ENCODE measurements around the gene SLC39A10. TPM values are rescaled to one million over a fixed set of nuclear protein-coding genes. Genes with fewer than 3 reads are reported as not detected.

Gene SLC39A10
- total RNA-seq, 3 donors from 2014 or later: 16.3 to 31.5 (median 25.8) TPM

DNA sequence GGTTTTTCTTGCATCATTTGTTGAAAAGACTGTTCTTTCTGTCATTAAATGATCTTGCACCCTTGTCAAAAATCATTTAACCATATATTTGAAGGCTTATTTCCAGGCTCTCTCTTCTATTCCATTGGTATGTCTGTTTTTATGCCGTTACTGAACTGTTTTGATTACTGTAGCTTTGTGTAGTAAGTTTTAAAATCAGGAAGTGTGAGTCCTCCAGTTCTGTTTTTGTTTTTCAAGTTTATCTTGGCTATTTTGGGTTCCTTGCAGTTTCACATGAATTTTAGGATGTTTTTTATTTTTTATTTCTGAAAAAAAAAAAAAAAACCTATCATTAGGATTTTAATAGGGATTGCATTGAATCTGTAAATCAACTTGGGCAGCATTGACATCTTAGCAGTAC, 39.0 kb downstream of the SLC39A10 start:
- DNase-seq (ENCODE audit: low spot score in 2 of 2): no peak
- Histone ChIP-seq H3K36me3 (no peaks in the 10 kb centered on the region), H3K27me3 (no peaks in the 10 kb centered on the region), H3K9me3 (peaks cover 7 to 21% of the 10 kb centered on the region in 2 donors), H3K4me1 (no peaks in the 10 kb centered on the region), H3K4me3 (no peak overlapping the region), H3K27ac (no peak overlapping the region)
- intact Hi-C loops (cut with DNase I; ENCODE audit: low total_unique reads): no loop called here
- TF ChIP-seq, protein P1, sequence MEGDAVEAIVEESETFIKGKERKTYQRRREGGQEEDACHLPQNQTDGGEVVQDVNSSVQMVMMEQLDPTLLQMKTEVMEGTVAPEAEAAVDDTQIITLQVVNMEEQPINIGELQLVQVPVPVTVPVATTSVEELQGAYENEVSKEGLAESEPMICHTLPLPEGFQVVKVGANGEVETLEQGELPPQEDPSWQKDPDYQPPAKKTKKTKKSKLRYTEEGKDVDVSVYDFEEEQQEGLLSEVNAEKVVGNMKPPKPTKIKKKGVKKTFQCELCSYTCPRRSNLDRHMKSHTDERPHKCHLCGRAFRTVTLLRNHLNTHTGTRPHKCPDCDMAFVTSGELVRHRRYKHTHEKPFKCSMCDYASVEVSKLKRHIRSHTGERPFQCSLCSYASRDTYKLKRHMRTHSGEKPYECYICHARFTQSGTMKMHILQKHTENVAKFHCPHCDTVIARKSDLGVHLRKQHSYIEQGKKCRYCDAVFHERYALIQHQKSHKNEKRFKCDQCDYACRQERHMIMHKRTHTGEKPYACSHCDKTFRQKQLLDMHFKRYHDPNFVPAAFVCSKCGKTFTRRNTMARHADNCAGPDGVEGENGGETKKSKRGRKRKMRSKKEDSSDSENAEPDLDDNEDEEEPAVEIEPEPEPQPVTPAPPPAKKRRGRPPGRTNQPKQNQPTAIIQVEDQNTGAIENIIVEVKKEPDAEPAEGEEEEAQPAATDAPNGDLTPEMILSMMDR (IDR thresholded peaks at IDR 0.05): no peak
- no peak for TF ChIP-seq POLR2A (IDR thresholded peaks at IDR 0.05)
- TF ChIP-seq POLR2AphosphoS5 (IDR thresholded peaks at IDR 0.05): no peak

GRCh38 chr2:195697681-195698220, 40.7 kb downstream of the SLC39A10 start:
- no peaks in the 10 kb centered on the region for H3K36me3 ChIP-seq
- H3K9me3 ChIP-seq: peaks cover 8 to 16% of the 10 kb centered on the region in 2 donors
- intact Hi-C loops (cut with DNase I; ENCODE audit: low total_unique reads): no loop called here
- DNase-seq (ENCODE audit: low spot score in 2 of 2): no peak
- H3K27me3 ChIP-seq: no peaks in the 10 kb centered on the region
- no peaks in the 10 kb centered on the region for H3K4me1 ChIP-seq
- no peak overlapping the region for H3K27ac ChIP-seq
- no peak for TF ChIP-seq POLR2A (IDR thresholded peaks at IDR 0.05)
- no peak overlapping the region for H3K4me3 ChIP-seq

GRCh38 chr2:195700480-195700879, 43.5 kb downstream of the SLC39A10 start:
- Histone ChIP-seq H3K9me3 (peaks cover 8 to 16% of the 10 kb centered on the region in 2 donors), H3K27ac (no peak overlapping the region), H3K4me1 (no peaks in the 10 kb centered on the region), H3K36me3 (no peaks in the 10 kb centered on the region), H3K27me3 (no peaks in the 10 kb centered on the region), H3K4me3 (no peak overlapping the region)
- TF ChIP-seq, protein P1 (IDR thresholded peaks at IDR 0.05): no peak
- TF ChIP-seq POLR2AphosphoS5 (IDR thresholded peaks at IDR 0.05) (no peak), POLR2A (IDR thresholded peaks at IDR 0.05) (no peak)
- no peak for DNase-seq (ENCODE audit: low spot score in 2 of 2)
- intact Hi-C loops (cut with DNase I; ENCODE audit: low total_unique reads): no loop called here

GRCh38 chr2:195706161-195706900, 49.3 kb downstream of the SLC39A10 start:
- Histone ChIP-seq H3K4me1 (no peaks in the 10 kb centered on the region), H3K36me3 (peaks cover 7% of the 10 kb centered on the region), H3K27ac (no peak overlapping the region), H3K4me3 (no peak overlapping the region), H3K9me3 (no peaks in the 10 kb centered on the region), H3K27me3 (no peaks in the 10 kb centered on the region)
- TF ChIP-seq, protein P1 (IDR thresholded peaks at IDR 0.05): no peak
- TF ChIP-seq POLR2AphosphoS5 (IDR thresholded peaks at IDR 0.05) (no peak), POLR2A (IDR thresholded peaks at IDR 0.05) (no peak)
- no peak for DNase-seq (ENCODE audit: low spot score in 2 of 2)
- intact Hi-C loops (cut with DNase I; ENCODE audit: low total_unique reads): no loop called here

GRCh38 chr2:195709901-195710806, 53.1 kb downstream of the SLC39A10 start:
- no peak for DNase-seq (ENCODE audit: low spot score in 2 of 2)
- H3K4me3 ChIP-seq: no peak overlapping the region
- intact Hi-C loops (cut with DNase I; ENCODE audit: low total_unique reads): no loop called here
- H3K27ac ChIP-seq: no peak overlapping the region
- no peaks in the 10 kb centered on the region for H3K4me1 ChIP-seq
- H3K27me3 ChIP-seq: no peaks in the 10 kb centered on the region
- H3K36me3 ChIP-seq: peaks cover 7% of the 10 kb centered on the region
- TF ChIP-seq, protein P1 (IDR thresholded peaks at IDR 0.05): no peak
- H3K9me3 ChIP-seq: no peaks in the 10 kb centered on the region
